ENCODE measurements around the gene C1orf159.

The C1orf159 gene

DNA sequence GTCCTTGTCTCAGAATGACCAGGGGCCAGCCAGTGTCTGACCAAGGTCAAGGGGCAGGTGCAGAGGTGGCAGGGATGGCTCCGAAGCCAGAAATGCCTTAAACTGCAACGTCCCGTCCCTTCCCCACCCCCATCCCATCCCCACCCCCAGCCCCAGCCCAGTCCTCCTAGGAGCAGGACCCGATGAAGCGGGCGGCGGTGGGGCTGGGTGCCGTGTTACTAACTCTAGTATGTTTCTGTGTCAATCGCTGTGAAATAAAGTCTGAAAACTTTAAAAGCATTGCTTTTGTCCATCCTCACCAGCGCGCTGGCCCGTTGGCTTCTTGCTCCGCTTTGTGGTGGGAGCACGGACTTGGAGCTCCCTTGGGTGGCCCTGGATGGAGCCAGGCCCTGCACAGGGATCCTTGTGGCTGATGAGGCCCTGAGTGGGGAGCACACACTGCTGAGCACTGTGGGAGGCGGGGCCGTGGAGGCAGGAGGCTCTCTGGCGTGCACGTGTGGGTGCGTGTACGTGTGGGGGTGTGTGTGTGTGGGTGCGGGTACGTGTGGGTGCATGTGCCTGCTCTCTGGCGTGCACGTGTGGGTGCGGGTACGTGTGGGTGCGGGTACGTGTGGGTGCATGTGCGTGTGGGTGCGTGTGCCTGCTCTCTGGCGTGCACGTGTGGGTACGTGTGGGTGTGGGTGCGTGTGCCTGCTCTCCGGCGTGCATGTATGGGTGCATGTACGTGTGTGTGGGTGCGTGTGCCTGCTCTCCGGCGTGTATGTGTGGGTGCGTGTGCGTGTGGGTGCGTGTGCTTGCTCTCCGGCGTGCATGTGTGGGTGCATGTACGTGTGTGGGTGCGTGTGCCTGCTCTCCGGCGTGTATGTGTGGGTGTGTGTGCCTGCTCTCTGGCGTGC is 59.8 kb downstream of the C1orf159 start:
- no peak for DNase-seq

DNA sequence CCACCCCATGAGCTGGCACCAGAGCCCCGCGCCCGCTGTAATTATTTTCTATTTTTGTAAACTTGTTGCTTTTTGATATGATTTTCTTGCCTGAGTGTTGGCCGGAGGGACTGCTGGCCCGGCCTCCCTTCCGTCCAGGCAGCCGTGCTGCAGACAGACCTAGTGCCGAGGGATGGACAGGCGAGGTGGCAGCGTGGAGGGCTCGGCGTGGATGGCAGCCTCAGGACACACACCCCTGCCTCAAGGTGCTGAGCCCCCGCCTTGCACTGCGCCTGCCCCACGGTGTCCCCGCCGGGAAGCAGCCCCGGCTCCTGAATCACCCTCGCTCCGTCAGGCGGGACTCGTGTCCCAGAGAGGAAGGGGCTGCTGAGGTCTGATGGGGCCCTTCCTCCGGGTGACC is 60.9 kb downstream of the C1orf159 start:
- no peak overlapping the region for H3K27ac ChIP-seq (ENCODE audit: low read length)

More for the DNA sequence above, 59.8 kb downstream of the C1orf159 start:
- Histone ChIP-seq H2AFZ (ENCODE audit: low read length) (no peak overlapping the region), H3K79me2 (ENCODE audit: low read length) (no peaks in the 10 kb centered on the region), H3K9ac (ENCODE audit: low read length) (no peak overlapping the region), H3K9me3 (replicated peaks; ENCODE audit: insufficient read depth, low read length) (no peaks in the 10 kb centered on the region), H3K4me3 (ENCODE audit: low read length) (no peak overlapping the region), H3K4me1 (ENCODE audit: low read length) (no peaks in the 10 kb centered on the region), H3K9me2 (replicated peaks; ENCODE audit: insufficient read depth, low read length) (no peaks in the 10 kb centered on the region), H4K20me1 (ENCODE audit: insufficient read depth, low read length) (no peaks in the 10 kb centered on the region), H3K27ac (ENCODE audit: low read length) (no peak overlapping the region), H3K27me3 (replicated peaks; ENCODE audit: insufficient read depth, low read length) (peaks cover 88% of the 10 kb centered on the region), H3K4me2 (ENCODE audit: low read depth, low read length) (no peak overlapping the region), H3K36me3 (replicated peaks; ENCODE audit: insufficient read depth, low read length) (no peaks in the 10 kb centered on the region), H3F3A (ENCODE audit: insufficient read depth, low read length) (no peaks in the 10 kb centered on the region)
- TF ChIP-seq, protein P1, sequence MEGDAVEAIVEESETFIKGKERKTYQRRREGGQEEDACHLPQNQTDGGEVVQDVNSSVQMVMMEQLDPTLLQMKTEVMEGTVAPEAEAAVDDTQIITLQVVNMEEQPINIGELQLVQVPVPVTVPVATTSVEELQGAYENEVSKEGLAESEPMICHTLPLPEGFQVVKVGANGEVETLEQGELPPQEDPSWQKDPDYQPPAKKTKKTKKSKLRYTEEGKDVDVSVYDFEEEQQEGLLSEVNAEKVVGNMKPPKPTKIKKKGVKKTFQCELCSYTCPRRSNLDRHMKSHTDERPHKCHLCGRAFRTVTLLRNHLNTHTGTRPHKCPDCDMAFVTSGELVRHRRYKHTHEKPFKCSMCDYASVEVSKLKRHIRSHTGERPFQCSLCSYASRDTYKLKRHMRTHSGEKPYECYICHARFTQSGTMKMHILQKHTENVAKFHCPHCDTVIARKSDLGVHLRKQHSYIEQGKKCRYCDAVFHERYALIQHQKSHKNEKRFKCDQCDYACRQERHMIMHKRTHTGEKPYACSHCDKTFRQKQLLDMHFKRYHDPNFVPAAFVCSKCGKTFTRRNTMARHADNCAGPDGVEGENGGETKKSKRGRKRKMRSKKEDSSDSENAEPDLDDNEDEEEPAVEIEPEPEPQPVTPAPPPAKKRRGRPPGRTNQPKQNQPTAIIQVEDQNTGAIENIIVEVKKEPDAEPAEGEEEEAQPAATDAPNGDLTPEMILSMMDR (IDR thresholded peaks at IDR 0.05; ENCODE audit: low read length), result no peak
- TF ChIP-seq EZH2phosphoT487 (IDR thresholded peaks at IDR 0.05; ENCODE audit: low read length) (no peak), EZH2 (optimal IDR thresholded peaks at IDR 0.05; ENCODE audit: low read depth, low read length) (no peak)

DNA sequence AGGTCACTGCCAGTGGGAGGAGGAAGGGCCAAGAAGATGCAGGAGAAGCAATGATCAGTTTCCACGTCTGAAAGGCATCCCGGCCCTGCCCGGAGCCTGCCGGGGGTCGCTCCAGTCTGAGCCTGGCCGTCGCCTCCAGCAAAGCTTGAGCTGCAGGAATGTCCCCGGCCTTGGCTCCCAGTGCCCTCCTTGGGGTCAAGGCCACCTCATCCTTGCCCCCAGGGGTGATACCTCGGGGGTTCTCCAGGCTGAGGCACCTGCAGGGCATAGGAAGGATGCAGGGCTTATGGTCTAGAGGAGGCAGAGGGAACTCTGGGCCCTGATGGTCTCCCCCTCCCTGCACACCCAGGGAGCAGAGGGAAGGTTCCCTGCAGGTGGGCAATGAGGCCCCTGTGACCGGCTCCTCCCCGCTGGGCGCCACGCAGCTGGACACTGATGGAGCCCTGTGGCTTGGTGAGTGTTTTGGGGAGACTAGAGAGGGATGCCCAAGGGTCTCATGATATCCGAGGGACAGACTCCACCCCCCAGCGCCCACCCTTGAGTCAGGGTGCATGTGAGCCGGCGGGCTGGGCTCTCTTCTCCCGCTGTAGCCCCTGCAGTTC is 61.7 kb downstream of the C1orf159 start:
- Histone ChIP-seq H3K9me3 (replicated peaks; ENCODE audit: insufficient read depth, low read length) (no peaks in the 10 kb centered on the region), H2AFZ (ENCODE audit: low read length) (no peak overlapping the region), H3K27ac (ENCODE audit: low read length) (no peak overlapping the region), H3K27me3 (replicated peaks; ENCODE audit: insufficient read depth, low read length) (peaks cover 81% of the 10 kb centered on the region), H3F3A (ENCODE audit: insufficient read depth, low read length) (no peaks in the 10 kb centered on the region), H3K79me2 (ENCODE audit: low read length) (no peaks in the 10 kb centered on the region), H3K9ac (ENCODE audit: low read length) (no peak overlapping the region), H3K9me2 (replicated peaks; ENCODE audit: insufficient read depth, low read length) (no peaks in the 10 kb centered on the region), H3K4me1 (ENCODE audit: low read length) (no peaks in the 10 kb centered on the region), H3K4me2 (ENCODE audit: low read depth, low read length) (no peak overlapping the region), H3K36me3 (replicated peaks; ENCODE audit: insufficient read depth, low read length) (no peaks in the 10 kb centered on the region), H4K20me1 (ENCODE audit: insufficient read depth, low read length) (no peaks in the 10 kb centered on the region), H3K4me3 (ENCODE audit: low read length) (no peak overlapping the region)
- no peak for TF ChIP-seq EZH2phosphoT487 (IDR thresholded peaks at IDR 0.05; ENCODE audit: low read length)
- TF ChIP-seq, protein P1 (IDR thresholded peaks at IDR 0.05; ENCODE audit: low read length), result no peak
- no peak for DNase-seq

More for the DNA sequence above, 60.9 kb downstream of the C1orf159 start:
- Histone ChIP-seq H3K9me2 (replicated peaks; ENCODE audit: insufficient read depth, low read length) (no peaks in the 10 kb centered on the region), H3K4me2 (ENCODE audit: low read depth, low read length) (no peak overlapping the region), H3K9me3 (replicated peaks; ENCODE audit: insufficient read depth, low read length) (no peaks in the 10 kb centered on the region), H3K79me2 (ENCODE audit: low read length) (no peaks in the 10 kb centered on the region), H3K4me3 (ENCODE audit: low read length) (no peak overlapping the region), H3K9ac (ENCODE audit: low read length) (no peak overlapping the region), H3K4me1 (ENCODE audit: low read length) (no peaks in the 10 kb centered on the region), H2AFZ (ENCODE audit: low read length) (no peak overlapping the region), H4K20me1 (ENCODE audit: insufficient read depth, low read length) (no peaks in the 10 kb centered on the region), H3F3A (ENCODE audit: insufficient read depth, low read length) (no peaks in the 10 kb centered on the region), H3K27me3 (replicated peaks; ENCODE audit: insufficient read depth, low read length) (peaks cover 85% of the 10 kb centered on the region), H3K36me3 (replicated peaks; ENCODE audit: insufficient read depth, low read length) (no peaks in the 10 kb centered on the region)
- DNase-seq, result no peak
- no peak for TF ChIP-seq EZH2 (optimal IDR thresholded peaks at IDR 0.05; ENCODE audit: low read depth, low read length)
- TF ChIP-seq EZH2phosphoT487 (IDR thresholded peaks at IDR 0.05; ENCODE audit: low read length), result no peak
